GM21360 (cell line): ENCODE measurements around the gene SETD1A.
"Not testable (repeated sequence)": the region's sequence is repeated elsewhere in the genome, so short reads cannot be mapped to it uniquely, and the experiment has no call there.

ENCODE experiments used
- ATAC-seq: cut with Tn5 transposase; IDR thresholded peaks from one replicate; pipeline ENCODE4 v1.9.1; 2021; ENCODE audit warnings: mild to moderate bottlenecking, moderate library complexity; ENCODE audit not compliant: unreplicated experiment

Gene SETD1A

DNA sequence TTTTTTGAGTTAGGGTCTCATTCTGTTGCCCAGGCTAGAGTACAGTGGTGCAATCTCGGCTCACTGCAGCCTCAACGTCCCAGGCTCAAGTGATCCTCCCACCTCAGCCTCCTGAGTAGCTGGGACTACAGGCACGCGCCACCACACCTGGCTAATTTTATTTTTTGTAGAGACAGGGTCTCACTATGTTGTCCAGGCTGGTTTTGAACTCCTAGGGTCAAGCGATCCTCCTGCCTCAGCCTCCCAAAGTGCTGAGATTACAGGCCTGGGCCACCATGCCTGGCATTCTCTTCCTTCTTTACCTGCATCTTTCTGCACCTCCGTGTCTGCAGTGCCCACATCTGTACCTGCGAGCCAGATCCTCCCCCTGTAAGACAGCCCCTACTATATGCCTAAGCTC, 54.3 kb downstream of the SETD1A start:
- ATAC-seq = not testable (repeated sequence)

DNA sequence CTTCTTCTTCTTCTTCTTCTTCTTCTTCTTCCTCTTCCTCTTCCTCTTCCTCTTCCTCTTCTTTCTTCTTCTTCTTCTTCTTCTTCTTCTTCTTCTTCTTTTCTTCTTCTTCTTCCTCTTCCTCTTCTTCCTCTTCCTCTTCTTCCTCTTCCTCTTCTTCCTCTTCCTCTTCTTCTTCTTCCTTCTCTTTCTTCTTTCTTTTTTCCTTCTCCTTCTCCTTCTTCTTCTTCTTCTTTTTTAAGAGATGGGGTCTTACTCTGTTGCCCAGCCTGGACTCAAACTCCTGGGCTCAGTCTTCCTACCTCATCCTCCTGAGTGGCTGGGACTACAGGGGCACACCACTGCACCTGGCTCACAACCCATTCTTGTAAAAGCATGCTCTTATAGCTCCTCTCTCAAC, 55.7 kb downstream of the SETD1A start:
- not testable (repeated sequence) for ATAC-seq

DNA sequence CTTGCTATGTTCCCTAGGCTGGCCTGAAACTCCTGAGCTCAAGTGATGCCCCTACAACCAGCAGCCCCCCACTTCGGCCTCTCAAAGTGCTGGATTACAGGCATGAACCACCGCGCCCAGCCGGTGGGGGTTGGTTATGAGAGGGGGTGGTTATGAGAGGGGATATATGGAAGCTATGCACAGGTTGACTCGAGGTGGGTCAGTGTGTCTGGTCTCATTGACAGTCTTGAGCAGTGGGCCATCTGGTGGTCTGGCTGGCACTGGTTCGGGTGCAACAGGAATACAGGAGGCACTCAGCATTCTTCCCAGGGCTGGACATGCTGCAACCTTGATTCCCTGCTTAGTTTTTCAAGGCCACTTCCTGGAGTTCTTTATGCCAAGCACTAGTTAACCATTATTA, 58.5 kb downstream of the SETD1A start:
- ATAC-seq = no peak

GRCh38 chr16:31017756-31018155, 60.2 kb downstream of the SETD1A start:
- ATAC-seq = not testable (repeated sequence)

DNA sequence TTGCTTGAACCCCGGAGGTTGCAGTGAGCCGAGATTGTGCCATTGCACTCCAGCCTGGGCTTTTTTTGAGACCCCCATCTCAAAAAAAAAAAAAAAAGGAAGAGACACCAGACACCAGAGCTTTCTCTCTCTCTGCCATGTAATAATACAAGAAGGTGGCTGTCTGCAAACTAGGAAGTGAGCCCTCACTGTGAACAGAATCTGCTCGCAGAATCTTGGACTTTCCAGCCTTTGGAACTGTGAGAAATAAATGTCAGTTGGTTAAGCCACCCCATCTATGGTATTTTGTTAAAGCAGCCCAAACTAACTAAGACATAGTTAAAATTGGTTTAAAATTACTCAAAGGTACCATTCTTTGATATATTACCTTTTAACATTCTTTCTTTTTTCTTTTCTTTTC, 63.0 kb downstream of the SETD1A start:
- no peak for ATAC-seq

DNA sequence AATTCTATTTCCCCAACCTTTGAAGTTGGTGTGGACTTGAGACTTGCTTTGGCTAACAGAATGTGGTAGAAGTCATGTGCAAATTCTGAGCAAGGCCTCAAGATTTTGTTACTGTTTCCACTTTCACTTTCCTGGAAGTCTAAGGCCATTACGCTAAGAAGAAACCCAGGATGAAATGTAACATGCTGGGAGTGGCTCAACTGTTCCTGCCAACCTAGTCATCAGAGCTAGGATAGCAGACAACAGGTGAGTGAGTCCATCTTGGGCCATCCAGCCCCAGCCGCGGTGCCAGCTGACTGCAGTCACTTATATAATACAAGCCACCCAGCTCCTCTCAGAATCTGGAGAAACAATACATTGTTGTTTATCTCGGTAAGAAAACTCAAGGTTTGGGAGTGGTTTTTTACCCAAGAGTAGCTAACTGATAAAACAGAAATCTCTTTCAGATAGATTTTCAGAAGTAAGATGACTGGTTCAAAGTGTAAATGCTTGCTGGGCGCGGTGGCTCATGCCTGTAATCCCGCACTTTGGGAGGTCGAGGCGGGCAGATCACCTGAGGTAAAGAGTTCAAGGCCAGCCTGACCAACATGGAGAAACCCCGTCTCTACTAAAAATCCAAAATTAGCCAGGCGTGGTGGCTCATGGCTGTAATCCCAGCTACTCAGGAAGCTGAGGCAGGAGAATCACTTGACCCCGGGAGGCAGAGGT, 65.1 kb downstream of the SETD1A start:
- no peak for ATAC-seq

GRCh38 chr16:31023252-31023602, 65.7 kb downstream of the SETD1A start:
- ATAC-seq = no peak

- no peak for ATAC-seq
These were observed 66.2 kb downstream of the SETD1A start for GRCh38 chr16:31023627-31024226.

DNA sequence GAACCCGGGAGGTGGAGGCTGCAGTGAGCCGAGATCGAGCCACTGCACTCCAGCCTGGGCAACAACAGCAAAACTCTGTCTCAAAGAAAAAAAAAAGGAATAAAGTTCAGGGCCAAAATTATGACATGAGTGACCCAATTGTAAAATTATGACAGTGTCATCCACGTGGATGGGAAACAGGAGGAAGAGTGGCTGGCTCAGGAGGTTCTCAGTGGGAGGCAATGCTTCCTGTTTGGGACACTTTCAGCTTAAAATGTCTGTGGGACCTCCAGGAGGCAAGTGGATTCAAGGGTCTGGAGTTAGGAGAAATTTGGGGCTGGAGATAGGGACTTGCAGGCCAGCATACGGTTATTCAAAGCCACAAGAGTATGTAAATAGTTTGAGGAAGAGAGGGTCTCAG, 67.8 kb downstream of the SETD1A start:
- no peak for ATAC-seq

- ATAC-seq = no peak
These were observed 71.7 kb downstream of the SETD1A start for GRCh38 chr16:31029272-31029671.

GRCh38 chr16:31031276-31031675, 73.7 kb downstream of the SETD1A start:
- no peak for ATAC-seq

GRCh38 chr16:31032736-31033708, 75.5 kb downstream of the SETD1A start, which contains the start of gene STX4:
TSS of gene STX4 (plus strand) at chr16:31033558. CDS start at chr16:31033806, 248 bp downstream.
- ATAC-seq = peak; percentile 78

GRCh38 chr16:31033709-31034492, 76.3 kb downstream of the SETD1A start:
- ATAC-seq = peak; percentile 36
